TTC549 (cell line): ENCODE results near the gene POTEH.
"Not testable (repeated sequence)": the region's sequence is repeated elsewhere in the genome, so short reads cannot be mapped to it uniquely, and the experiment has no call there.

Experiments
- FAIRE-seq: peaks from 2 replicates; lab custom pipeline; 2012; peaks lifted over from hg19 to GRCh38; lab: Jason Lieb, UNC

POTEH gene

DNA sequence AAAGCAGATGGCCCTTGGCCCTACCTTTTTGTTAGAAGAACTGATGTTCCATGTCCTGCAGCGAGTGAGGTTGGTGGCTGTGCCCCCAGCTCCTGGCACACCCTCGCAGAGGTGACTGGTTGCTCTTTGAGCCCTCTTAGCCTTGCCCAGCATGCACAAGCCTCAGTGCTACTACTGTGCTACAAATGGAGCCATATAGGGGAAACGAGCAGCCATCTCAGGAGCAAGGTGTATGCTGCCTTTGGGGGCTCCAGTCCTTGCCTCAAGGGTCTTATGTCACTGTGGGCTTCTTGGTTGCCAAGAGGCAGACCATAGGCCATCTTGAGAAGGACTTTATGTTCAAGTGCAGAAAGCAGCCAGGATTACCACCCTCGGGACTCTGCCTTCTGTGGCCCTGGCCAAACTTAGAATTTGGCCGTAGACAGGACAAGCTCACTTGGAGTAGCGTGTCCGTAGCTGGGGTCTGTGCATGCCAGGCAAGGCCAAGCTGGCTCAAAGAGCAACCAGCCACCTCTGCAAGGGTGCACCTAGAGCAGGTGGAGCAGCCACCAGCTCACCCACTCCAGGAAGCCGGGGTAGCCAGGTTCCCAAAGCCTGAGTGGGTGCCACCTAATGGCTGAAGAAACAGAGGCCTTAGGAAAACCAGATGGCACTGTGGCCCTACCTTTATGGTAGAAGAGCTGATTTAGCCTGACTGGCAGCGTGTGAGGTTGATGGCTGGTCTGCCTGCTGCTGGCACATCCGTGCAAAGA, 48.5 kb downstream of the POTEH start:
- FAIRE-seq: not testable (repeated sequence)

DNA sequence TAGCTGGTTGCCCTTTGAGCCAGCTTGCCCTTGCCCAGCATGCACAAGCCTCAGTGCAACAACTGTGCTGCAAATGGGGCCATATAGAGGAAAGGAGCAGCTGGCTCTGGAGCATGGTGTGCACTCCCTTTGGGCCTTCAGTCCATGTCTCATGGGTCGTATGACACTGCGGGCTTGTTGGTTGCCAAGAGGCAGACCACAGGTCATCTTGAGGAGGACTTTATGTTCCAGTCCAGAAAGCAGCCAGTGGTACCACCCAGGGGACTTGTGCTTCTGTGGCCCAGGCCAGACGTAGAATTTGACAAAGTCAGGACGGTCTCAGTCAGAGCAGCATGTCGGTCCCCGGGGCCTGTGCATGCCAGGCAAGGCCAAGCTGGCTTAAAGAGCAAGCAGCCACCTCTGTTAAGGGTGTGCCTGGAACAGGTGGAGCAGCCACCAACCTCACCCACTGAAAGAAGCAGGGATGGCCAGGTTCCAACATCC, 49.1 kb downstream of the POTEH start:
- not testable (repeated sequence) for FAIRE-seq

DNA sequence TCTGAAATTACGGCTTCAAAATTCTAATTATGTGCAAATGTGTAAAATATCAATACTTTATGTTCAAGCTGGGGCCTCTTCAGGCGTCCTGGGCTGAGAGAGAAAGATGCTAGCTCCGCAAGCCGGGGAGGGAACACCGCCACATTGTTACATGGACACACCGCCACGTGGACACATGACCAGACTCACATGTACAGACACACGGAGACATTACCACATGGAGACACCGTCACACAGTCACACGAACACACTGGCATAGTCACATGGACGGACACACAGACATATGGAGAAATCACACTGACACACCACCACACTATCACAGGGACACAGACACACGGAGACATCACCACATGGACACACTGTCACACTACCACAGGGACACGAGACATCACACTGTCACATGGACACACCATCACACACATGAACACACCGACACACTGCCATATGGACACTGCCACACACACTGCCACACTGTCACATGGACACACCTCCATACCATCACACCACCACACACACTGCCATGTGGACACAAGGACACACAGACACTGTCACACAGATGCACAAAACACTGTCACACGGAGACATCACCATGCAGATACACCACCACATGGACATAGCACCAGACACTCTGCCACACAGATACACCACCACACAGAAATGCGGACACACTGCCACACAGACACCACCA, 58.0 kb downstream of the POTEH start:
- FAIRE-seq: not testable (repeated sequence)

DNA sequence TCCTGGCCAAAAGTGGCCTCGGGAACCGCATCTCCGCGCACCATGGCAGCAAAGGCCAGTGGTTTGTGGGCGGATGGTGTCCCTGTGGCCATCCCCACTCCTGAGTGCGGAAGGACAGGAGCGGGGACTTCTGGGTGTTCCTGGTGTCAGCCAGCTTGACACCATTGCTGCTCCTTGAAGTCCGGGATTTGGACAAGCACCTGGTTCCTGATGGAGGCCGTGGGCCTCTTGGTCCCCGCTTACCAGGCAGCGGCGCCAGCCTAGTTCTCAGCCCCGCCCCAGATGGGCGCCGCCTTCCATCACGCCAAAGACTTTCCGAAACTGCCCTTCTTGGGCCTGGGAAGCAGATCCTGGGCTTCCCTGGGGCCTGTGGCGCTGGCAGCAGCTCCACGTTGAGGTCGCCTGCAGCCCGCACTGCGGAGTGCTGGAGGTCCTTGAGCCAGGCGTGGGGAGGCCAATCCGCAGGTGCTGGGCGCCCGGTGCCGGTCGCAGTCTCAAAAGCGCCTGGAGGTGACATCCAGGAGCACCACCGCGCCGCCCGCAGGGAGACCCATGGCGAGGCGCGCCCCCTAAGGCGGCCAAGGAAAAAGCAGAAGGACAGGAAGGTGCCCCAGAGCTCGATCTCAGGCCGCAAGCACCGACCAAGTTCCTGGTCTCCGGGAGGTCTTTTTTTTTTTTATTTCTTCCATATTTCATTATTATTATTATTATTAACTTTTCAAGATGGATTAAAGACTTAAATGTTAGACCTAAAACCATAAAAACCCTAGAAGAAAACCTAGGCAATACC, 59.5 kb downstream of the POTEH start:
- not testable (repeated sequence) for FAIRE-seq

DNA sequence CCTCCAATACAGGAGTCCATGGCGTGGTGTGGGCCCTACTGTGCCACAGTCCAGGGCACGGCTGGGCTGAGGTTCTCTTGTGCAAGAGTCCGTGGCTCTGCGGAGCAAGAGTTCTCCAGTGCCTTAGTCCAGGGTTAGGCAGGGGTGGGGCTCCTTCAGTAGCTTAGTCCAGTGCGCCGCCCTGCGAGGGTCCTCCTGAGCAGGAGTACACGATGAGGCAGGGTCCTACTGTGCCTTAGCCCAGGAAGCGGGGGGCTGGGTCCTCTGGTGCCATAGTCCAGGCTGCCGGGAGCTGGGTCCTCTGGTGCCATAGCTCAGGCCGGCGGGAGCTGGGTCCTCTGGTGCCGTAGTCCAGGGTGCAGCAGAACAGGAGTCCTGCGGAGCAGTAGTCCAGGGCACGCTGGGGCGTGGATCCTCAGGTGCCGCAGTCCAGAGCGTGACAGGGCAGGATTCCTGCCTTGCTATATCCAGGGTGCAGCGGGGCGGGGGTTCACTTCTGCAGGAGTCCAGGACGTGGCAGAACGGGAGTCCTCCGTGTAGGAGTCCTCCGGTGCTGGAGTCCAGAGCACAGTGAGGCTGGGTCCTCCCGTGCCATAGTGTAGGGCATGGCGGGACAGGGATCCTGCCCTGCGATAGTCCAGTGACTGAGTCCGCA, 69.7 kb downstream of the POTEH start:
- not testable (repeated sequence) for FAIRE-seq

DNA sequence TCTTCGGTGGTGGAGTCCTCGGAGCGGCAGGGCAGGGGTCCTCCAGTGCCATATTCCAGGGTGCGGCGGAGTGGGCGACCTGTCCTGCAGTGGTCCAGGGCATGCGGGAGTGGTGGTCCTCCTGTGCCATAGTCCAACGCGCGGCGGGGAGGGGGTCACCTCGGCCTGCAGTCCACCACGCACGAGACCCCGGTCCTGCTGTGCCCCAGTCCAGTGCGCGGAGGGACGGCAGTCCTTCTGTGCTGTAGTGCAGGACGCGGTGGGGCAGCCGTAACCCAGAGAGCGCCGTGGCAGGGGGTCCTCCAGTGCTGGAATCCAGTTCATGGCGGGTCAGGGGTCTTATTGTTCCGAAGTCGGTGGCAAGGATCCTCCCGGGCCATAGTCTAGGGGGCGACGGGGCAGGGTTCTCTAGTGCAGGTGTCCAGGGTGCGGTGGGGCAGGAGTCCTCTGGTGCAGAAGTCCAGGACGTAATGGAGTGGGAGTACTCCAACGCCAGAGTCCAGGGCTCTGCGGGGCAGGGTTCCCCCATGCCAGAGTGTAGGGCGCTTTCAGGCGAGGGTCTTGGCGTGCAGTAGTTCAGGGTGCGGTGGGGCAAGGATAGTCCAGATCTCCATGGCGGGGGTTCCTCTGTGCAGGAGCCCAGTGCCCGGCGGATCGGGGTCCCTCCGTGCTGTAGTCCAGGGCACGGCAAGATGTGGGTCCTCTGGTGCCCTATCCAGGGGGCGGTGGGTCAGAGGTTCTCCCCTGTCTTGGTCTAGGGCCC, 70.7 kb downstream of the POTEH start:
- FAIRE-seq: not testable (repeated sequence)

DNA sequence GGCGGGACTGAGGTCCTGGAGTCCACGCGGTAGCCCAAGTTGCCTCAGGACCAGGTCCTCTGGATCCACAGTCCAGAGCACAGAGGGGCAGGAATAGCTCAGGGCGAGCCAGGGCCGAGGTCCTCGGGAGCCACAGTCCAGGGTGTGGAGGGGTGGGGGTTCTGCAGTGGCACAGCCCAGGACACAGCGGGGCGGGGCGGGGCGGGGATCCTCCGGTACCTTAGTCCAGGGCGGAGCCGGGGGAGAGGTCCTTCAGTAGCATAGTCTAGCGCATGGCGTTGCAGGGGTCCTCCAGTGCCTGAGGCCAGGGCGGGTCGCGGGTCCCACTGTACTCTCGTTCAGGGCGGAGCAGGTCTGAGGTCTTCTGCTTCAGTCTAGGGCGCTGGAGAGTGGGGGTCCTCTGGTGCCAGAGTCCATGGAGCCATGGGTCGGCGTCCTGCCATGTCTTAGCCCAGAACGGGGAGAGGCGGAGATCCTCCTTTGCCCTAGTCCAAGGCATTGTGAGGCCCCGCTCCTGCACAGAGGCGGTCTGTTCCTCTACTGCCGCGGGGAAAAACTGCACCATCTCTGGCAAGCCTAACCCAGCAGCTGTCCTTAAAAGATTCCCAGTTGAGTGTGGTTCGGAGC, 71.4 kb downstream of the POTEH start:
- not testable (repeated sequence) for FAIRE-seq

DNA sequence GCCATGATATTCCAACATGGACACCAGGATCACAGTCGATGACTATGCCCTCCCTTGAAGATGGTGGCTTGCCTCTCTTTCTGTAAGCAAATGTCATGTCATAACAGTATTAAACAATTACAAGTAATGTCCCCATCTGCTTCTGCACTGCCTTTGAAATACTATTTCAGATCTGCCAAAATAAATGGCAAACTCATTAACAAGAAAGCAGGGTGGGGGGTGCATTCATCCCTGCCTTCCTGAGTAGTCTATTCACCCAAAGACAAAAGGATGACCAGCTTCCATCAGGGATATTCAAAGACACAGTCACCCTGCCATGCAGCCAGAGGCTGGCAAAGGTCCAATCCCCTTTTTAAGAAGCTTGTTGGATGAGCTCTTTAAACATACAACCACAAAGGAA, 73.7 kb downstream of the POTEH start:
- FAIRE-seq: not testable (repeated sequence)
